Mammary epithelial cell (primary cell): ENCODE results near the gene YOD1.

Source experiments
- CTCF ChIP-seq, 2 donors: IDR thresholded peaks in 1 of 2; conservative IDR thresholded peaks in 1 of 2; 2 replicates each; pipeline ENCODE4 v1.5.1; 2011 to 2012; ENCODE audit warnings: inconsistent platforms in 2 of 2, low read length in 2 of 2, mild to moderate bottlenecking in 2 of 2, control low read depth in 1 of 2, low read depth in 1 of 2; ENCODE audit not compliant: insufficient read depth in 1 of 2; ENCODE audit errors: extremely low read depth in 1 of 2
- EZH2 ChIP-seq: IDR thresholded peaks from 2 replicates; pipeline ENCODE4 v1.6.1; 2012; ENCODE audit warnings: low read length, inconsistent platforms, borderline replicate concordance

DNA sequence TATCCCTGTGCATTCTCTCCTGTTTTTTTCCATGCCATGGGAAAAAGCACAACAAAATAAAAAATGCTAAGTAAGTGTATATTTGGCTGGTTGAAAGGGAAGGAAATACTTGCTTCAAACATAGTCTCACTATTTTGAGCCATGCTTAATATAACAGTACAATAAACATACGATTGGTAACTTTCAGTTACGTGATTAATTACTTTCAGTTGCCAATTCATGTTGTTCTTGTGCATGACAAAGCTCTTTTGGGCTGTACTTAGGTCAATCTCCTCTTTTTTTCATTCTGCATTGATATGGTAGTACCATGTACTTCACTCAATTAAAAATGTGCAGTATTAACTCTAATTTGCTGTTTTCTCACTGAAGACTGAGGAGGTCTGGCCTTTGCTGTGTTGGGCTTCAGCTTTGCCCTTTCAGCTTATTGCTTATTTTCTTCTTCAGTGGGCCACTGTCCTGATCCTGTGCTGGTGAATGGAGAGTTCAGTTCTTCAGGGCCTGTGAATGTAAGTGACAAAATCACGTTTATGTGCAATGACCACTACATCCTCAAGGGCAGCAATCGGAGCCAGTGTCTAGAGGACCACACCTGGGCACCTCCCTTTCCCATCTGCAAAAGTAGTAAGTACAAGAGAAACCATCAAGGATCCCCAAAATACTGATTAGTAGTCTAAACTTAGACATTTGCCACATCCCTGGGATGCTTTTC, 40.3 kb upstream of the YOD1 start:
- TF ChIP-seq CTCF (conservative IDR thresholded peaks at IDR 0.05 in 1 of 2, IDR thresholded peaks at IDR 0.05 in 1 of 2; ENCODE audit: extremely low read depth in 1 of 2, insufficient read depth in 1 of 2, low read depth in 1 of 2, low read length in 2 of 2) (no peak), EZH2 (no peak)
